HG03066 (cell line): ENCODE results near the gene ZNF525.
"Not testable (repeated sequence)": the region's sequence is repeated elsewhere in the genome, so short reads cannot be mapped to it uniquely, and the experiment has no call there.

Source experiments
- ATAC-seq: cut with Tn5 transposase; IDR thresholded peaks from one replicate; pipeline ENCODE4 v1.9.1; 2021; ENCODE audit warnings: low read depth; ENCODE audit not compliant: unreplicated experiment

Gene ZNF525

DNA sequence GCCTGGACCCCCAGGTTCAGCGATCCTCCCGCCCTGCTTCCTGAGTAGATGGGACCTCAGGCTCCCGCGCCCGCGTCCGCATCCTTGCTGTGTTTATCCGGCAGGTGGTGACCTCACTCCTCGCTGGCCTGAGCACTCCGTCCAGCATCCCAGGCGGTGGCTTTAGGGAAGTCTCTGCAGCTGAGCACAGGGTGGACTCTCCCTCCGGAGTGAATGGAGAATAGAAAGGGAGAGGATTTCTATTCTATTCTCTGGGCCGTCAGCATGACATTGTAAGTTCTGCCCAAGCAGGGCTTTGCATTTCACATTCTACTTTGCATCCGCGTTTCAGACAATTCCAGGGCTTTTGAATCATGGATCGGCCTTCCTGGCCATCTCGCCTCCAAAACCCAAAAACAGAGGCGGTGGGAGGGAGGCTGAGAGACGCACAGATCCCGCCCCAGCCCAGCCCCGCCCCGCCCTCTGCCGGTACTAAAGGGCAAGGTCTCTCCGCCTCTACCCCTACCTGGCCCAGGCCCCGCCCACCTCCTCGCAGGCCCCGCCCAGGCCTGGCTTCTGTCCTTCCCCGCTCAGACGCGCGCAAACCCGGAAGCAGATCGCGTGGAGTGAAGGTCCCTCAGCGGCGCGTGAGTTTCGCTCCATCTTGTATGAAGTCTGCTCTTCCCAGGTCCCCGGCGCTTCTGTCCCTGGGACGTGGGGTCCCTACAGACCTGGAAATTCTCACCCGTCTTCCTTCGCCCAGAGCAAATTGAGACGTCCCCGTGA lies at the start of gene ZNF525:
ZNF525 (plus strand) TSS at position 572 of the 765 bp plus-strand sequence. CDS start 6,577 bp downstream, outside the sequence.
- ATAC-seq = peak; percentile 95

DNA sequence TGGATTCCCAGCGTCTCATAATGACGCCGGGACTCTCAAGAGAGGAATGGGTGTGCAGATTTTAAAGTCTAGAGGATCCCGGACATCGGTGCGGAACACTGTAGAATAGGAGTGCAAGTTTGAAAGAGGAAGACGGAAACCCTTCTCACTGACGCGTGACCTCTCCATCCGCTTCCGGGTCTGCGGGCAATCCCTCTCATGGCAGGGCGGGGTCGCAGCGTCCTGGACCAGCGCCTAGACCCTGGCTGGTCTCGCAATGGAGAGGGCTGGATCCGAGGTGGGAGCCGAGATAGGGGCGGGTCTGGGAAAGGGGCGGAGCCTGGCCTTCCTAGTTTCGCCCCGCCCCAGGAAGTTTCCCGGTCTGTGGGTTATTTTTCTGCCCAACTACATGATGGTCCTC lies 36.5 kb upstream of the ZNF525 start:
- ATAC-seq = no peak

DNA sequence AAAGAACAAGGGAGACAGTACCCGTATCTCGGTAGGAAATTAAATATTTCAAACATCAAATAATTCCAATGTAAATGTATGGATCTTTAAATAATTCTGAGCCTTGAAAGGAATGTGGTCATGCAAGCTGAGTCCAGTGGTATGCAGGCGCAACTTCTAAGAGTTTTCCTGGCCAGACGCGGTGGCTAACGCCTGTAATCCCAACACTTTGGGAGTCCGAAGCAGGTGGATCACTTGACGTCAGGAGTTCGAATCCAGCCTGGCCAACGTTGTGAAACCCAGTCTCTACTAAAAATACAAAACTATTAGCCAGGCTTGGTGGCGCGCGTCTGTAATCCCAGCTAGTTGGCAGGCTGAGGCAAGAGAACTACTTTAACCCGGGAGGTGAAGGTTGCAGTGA lies 33.0 kb upstream of the ZNF525 start:
- ATAC-seq = no peak

DNA sequence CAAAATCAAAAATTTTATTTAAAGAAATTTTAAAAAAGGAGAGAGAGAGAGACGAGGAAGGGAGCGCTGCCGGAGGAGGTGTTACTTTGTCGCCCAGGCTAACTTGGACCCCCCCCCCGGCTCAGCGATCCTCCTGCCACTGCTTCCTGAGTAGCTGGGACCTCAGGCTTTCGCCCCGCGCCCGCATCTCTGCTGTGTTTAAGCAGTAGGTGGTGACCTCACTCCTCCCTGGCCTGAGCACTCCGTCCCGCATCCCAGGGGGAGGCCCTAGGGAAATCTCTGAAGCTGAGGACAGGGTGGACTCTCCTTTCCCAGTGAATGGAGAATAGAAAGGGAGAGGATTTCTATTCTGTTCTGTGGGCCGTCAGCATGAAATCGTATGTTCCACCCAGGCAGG lies 32.4 kb upstream of the ZNF525 start:
- ATAC-seq = no peak

DNA sequence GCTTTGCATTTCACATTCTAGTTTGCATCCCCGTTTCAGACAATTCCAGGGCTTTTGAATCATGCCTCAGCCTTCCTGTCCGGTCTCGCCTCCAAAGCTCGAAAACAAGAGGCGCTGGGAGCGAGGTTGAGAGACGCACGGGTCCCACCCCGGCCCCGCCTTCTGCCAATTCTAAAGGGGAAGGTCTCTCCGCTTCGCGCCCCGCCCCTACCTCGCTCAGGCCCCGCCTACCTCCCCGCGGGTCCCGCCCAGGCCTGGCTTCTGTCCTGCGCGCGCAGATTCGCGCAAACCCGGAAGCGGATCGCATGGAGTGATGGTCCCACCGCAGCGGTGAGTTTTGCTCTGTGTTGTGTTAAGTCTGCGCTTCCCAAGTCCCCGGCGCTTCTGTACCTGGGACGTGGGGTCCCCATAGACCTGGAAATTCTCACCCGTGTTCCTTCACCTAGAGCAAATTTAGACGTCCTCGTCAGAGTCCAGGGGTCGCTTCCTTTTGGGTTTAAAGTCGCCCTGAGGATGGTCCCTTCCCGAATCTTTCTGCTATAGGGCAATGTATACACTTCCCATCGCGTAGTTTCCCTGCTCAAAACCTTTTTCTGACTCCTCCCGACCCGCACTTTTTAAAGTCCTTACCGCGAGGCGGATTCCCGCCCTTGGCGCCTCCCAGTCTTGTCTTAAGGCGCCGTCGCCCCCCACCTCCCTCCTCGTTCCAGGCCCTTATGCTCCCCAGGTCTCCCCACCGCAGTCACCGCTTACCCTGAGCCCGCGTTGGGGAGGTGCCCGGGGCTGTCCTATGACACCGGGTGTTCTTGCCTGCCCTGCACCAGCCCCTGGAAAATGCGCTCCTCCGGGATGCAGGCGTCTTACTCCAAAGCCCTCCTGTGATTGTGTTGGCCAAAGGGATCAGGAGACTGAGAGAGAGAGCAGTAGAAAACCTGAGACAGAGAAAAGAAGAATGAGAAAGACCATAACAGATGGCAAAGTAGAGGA lies 31.7 kb upstream of the ZNF525 start, which contains the start of gene ZNF845:
ZNF845 (plus strand) TSS at position 287 of the 987 bp plus-strand sequence. CDS start 7,559 bp downstream, outside the sequence.
- peak; percentile 84 for ATAC-seq

DNA sequence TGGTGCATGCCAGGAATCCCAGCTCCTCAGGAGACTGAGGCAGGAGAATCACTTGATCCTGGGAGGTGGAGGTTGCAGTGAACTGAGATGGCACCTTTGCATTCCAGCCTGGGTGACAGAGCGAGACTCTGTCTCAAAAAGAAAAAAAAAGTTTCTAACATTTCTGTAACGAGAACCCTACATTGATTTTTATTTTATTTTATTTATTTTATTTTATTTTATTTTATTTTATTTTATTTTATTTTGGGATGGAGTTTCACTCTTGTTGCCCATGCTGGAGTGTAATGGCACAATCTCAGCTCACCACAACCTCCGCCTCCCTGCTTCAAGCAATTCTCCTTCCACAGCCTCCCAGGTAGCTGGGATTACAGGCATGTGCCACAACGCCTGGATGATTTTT lies 21.1 kb upstream of the ZNF525 start:
- ATAC-seq = not testable (repeated sequence)

DNA sequence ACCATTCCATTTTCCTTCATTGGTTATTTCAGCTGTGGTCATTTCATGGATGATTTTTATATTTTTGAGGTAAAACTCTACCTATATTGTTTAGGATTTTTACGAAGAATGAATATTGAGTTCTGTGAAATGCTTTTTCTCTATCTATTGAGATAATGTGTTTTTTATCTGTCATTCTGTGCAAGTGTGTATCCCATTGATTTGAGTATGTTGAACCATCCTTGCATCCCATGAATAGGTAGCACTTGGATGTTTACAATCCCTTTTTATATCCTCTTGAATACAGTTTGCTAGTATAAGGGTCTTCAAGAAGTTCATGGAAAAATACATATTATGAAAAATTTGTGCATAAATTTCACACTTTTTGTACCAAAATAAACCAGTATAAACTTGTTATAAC lies 9.8 kb upstream of the ZNF525 start:
- ATAC-seq = no peak

DNA sequence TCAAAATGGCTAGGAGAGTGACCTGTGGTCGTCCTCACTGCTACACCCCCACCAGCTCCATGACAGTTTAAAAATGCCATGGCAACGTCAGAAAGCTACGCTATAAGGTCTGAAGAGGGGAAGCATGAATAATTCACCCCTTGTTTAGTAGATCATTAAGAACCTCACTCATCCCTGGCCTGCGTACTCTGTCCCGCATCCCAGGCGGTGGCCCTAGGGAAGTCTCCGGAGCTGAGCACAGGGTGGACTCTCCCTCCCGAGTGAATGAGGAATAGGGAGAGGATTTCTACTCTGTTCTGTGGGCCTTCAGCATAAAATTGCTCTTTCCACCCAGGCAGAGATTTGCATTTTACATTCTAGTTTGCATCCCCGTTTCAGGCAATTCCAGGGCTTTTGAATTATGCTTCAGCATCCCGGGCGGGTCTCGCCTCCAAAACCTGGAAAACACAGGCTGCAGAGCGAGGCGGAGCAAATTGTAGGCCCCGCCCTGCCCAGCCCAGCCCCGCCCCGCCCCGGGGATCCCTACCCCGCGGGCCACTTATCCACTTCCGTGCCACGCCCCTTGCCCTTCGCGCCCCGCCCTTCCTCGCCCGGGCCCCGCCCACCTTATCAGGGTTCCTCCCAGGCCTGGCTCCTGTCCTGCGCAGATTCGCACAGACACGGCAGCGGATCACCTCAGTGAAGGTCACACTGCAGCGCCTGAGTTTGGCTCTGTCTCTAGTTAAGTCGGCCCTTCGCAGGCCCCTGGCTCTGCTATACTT lies 7.5 kb upstream of the ZNF525 start:
- no peak for ATAC-seq

DNA sequence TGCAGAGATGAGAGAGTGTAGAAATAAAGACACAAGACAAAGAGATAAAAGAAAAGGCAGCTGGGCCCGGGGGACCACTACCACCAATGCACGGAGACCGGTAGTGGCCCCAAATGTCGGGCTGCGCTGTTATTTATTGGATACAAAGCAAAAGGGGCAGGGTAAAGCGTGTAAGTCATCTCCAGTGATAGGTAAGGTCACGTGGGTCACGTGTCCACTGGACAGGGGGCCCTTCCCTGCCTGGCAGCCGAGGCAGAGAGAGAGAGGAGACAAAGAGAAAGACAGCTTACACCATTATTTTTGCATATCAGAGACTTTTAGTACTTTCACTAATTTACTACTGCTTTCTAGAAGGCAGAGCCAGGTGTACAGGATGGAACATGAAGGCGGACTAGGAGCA lies 5.4 kb upstream of the ZNF525 start:
- not testable (repeated sequence) for ATAC-seq

DNA sequence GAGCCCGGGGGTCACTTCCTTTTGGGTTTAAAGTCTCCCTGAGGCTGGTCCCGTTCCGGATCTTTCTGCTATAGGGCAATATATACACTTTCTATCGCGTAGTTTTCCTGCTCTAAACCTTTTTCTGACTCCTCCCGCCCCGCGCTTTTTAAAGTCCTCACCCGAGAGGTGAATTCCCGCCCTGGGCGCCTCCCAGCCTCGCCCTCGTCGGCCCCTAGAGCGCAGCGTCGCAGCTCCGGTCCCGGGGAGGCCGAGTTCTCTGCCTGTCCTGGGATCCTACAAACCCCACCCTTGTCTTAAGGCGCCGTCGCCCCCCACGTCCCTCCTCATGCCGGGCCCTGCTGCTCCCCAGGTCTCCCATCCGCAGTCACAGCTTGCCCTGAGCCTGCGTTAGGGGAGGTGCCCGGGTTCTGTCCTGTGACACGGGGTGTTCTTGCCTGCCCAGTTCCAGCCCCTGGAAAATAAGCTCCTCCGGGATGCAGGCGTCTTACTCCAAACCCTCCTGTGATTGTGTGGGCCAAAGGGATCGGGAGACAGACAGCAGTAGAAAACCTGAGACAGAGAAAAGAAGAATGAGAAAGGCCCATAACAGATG lies 491 bp downstream of the ZNF525 start:
- peak; percentile 54 for ATAC-seq

DNA sequence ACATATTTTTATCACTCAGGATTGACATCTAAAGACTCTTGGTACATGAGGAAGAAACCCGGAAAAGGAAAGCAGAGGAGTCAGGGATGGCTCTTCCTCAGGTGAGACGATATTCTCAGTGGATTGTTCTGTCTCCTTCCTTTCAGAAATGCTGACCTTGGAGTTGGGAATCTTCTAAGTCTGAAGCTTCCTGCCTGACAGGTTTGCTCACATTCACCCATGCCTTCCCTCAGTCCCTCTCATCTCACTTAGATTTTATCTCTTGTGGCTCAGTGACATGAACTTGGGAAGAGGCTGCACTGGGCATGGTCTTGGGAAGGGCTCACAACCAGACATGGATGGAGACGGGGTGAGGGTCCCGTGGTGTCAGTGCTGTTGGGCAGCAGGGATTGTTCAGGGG lies 6.7 kb downstream of the ZNF525 start:
- no peak for ATAC-seq

DNA sequence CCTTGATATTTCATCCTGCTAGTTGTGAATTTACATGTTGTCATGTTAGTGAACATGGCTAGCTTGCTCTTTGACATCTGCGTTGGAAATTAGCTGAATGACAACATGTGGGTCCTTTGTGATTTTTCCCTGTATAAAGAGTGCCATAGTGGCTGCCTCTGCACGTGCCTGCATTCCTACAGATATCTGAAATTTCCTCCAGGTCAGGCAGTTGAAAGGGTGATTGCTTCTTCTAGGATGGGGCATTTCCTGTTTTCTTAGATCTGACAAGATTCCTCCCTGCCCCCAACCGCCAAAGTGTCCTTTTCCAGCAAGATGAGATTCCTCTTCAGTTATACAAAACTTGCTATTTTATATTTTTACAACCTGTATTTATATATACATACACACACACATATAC lies 8.8 kb downstream of the ZNF525 start:
- ATAC-seq = no peak

DNA sequence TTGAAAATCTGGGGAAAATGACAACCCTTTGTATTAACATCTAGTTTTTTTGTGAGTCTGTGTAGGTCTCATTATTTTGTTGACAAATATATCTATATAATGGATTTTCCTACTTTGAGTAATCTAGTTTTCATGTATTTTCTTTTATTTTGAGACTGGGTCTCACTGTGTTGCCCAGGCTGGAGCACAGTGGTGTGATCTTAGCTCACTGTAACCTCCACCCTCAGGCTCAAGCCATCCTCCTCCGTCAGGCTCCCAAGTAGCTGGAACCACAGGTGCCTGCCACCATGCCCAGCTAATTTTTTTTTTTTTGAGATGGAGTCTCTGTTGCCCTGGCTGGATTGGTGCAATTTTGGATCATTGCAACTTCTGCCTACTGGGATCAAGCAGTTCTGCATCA lies 9.2 kb downstream of the ZNF525 start:
- ATAC-seq = no peak

DNA sequence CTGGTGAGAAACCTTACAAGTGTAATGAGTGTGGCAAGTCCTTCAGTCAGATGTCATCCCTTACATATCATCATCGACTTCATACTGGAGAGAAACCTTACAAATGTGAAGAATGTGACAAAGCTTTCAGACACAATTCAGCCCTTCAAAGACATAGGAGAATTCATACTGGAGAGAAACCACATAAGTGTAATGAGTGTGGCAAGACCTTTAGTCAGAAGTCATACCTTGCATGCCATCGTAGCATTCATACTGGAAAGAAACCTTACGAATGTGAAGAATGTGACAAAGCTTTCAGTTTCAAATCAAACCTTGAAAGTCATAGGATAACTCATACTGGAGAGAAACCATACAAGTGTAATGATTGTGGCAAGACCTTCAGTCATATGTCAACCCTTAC lies 15.9 kb downstream of the ZNF525 start:
- no peak for ATAC-seq

DNA sequence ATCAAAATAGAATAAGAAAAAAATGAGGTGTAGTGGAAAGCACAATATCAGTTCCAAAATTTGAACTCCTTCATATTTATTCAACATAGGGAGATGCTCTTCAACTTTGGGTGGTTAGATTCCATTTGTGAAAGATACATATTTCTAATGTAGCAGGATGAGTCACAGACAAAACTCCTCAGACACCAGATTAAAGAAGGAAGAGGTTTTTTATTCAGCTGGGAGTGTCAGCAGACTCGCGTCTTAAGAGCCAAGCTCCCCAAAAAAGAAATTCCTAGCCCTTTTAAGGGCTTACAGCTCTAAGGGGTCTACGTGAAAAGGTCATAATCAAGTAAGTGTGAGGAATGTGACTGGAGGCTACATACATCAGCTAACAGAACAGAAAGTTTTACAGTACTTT lies 22.7 kb downstream of the ZNF525 start:
- no peak for ATAC-seq

DNA sequence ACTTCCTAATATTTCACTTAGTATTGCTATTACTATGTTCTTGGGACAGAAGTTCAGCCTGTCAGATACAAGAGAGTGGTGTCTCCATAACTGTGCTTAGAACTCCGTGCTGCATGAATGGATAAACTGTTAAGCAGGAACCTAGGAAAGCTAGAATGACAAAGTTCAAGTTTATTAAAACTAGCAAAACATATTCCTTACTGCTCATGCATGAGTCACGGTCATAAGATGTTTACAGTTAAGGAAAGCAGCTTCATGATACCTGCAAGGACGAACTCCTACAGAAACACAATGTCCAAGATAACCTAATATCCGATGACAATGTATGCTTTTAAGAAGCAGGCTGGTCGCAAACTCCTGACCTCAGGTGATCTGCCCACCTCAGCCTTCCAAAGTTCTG lies 23.4 kb downstream of the ZNF525 start:
- no peak for ATAC-seq

DNA sequence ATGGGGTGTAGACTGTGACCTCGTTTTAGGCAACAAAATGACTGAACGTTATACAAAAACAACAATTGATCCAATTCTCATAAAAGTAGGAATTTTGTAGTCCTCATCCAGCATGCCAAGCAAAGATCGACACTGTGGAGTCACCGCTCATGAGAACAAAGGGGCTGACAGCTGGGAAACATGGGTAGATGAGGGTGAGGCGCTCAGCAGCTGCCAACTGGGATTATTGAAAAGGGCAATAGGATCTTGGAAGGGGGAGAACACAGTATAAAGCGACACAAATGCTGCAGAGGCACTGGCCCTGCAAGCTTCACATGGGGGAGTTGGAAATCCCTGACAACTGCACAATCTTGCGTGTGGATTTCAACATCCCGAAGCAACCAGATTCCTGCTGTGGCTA lies 24.1 kb downstream of the ZNF525 start:
- ATAC-seq = no peak

DNA sequence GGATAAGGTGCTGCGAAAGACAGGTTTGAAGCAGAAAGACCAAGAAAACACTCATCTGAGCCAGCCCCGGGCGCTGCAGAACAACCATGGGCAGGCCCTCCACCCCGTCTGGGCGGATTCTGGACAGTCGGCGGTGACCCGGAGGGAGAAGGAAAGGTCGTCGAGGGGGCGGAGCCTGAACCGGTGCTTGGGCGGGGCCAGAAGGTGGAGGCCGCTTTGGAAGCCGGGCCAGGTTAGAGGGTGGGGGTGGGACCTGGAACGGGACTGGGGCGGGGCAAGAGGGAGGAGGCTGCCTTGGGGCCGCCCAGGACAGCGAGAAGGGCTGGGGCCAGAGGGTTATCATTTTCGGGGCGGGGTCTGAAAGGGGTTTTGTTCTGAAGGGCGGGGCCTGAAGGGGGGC lies 24.5 kb downstream of the ZNF525 start:
- ATAC-seq = no peak

DNA sequence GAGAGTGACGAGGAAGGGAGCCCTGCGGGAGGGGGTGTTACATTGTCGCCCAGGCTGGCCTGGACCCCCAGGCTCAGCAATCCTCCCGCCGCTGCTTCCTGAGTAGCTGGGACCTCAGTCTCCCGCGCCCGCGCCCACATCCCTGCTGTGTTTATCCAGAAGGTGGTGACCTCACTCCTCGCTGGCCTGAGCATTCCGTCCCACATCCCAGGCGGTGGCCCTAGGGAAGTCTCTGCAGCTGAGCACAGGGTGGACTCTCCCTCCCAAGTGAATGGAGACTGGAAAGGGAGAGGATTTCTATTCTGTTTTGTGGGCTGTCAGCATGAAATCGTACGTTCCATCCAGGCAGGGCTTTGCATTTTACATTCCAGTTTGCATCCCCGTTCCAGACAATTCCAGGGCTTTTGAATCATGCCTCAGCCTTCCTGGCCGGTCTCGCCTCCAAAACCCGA lies 29.0 kb downstream of the ZNF525 start:
- no peak for ATAC-seq
